HG02571 (cell line): ENCODE measurements around the gene NOL9.

ENCODE experiments used
- ATAC-seq: cut with Tn5 transposase; IDR thresholded peaks from one replicate; pipeline ENCODE4 v1.9.1; 2021; ENCODE audit warnings: mild to moderate bottlenecking, moderate library complexity; ENCODE audit not compliant: unreplicated experiment

NOL9 gene

DNA sequence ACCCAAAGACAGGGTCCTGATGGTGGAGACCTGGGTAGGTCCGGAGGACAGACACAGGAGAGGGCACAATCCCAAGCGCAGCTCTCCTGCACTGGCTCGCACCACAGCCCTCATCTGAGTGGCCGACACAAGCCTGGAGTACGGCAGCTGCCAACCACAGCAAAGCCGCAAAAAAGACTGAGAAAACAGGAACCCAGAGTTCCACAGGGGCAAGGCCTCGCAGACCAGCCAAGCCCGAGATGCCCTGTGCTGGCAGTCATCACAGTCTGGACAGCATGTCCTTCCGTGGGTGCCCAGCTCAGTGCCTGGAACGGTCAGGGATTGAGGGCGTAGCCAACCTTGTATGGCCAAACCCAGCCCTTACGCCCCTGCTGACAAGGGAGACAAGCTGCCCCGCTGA, 36.9 kb upstream of the NOL9 start:
- no peak for ATAC-seq

DNA sequence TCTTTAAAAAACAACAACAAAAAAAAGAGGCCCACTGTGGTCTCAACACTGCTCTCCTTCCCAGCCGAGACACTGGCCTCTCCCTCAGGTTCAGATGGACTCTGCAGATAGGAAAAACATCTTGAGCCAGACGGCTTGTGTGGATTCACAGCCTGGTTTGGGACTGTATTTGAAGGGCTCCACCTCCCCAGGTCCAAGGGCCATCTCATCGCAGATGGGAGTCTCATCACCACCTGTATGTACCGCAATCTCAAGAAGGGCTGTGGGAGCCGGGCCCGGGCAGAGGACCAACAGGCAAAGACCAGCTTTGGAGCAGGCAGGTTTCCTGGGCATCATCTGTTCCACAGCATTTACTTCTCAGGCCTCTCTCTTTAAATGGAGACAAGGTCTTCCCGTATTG, 35.7 kb upstream of the NOL9 start:
- ATAC-seq: no peak

DNA sequence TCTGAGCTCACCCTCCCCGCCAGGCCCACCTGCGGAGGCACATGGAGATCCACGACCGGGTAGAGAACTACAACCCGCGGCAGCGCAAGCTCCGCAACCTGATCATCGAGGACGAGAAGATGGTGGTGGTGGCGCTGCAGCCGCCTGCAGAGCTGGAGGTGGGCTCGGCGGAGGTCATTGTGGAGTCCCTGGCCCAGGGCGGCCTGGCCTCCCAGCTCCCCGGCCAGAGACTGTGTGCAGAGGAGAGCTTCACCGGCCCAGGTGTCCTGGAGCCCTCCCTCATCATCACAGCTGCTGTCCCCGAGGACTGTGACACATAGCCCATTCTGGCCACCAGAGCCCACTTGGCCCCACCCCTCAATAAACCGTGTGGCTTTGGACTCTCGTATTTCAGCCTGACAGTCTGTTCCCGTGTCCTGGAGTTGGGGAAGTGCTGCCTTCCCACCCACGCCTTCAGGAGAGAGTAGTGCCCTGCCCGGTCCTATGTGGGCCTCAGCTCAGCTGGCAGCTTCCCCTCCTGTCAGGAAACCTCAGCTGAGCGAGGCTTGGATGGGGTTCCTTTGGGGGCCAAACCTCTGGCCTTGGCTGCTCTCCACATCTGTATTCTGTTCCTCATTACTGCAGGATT, 34.7 kb upstream of the NOL9 start:
- ATAC-seq: no peak

DNA sequence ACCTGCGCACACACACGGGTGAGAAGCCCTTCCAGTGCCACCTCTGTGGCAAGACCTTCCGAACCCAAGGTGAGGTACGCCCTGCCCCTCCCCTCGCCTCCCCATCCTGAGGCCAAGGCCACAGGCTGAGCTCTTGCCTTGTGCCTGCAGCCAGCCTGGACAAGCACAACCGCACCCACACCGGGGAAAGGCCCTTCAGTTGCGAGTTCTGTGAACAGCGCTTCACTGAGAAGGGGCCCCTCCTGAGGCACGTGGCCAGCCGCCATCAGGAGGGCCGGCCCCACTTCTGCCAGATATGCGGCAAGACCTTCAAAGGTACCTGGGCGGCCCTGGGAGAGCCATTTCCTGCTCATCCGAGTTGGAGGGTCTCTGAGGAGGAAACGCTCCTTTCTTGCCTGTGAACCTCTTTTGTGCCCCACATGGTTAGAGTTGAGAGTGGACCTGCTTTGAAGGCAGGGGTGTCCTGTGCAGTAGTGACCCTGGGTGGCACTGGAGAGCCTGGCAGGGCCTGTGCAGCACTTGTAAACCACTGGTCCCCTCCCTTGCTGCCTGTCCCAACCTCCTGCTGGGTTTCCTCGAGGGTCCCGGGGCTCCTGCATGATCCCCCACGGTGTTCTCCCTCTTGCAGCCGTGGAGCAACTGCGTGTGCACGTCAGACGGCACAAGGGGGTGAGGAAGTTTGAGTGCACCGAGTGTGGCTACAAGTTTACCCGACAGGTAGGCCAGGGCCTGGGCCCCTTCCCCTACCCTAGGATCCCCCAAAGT, 34.0 kb upstream of the NOL9 start:
- no peak for ATAC-seq

- no peak for ATAC-seq
Observed at GRCh38 chr1:6587261-6588005, 33.1 kb upstream of the NOL9 start.

- ATAC-seq: no peak
Observed at GRCh38 chr1:6586404-6586816, 32.1 kb upstream of the NOL9 start.

GRCh38 chr1:6585841-6586240, 31.5 kb upstream of the NOL9 start:
- no peak for ATAC-seq

GRCh38 chr1:6585081-6585722, 30.9 kb upstream of the NOL9 start:
- ATAC-seq: no peak

- ATAC-seq: no peak
Observed at GRCh38 chr1:6584126-6585080, 30.1 kb upstream of the NOL9 start.

DNA sequence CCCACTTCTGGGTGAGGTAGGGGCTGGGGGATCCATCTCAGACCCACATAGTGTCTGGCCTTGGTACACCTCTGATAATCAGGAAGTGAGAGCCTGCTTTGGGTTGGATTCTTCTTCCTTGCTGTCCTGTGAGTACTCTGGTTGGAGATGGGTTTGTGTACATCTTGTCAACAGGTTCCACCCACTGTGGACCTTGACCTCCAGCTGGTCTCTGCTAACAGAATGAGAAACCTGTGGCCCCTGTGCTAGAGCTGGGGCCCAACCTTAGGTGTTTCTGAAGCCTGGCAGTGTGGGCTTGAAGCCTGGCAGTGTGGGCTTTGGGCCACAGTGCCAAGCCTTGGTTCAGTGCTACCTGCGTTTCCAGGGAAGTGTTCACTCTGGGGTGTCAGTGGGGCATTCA, 28.1 kb upstream of the NOL9 start:
- ATAC-seq: no peak

DNA sequence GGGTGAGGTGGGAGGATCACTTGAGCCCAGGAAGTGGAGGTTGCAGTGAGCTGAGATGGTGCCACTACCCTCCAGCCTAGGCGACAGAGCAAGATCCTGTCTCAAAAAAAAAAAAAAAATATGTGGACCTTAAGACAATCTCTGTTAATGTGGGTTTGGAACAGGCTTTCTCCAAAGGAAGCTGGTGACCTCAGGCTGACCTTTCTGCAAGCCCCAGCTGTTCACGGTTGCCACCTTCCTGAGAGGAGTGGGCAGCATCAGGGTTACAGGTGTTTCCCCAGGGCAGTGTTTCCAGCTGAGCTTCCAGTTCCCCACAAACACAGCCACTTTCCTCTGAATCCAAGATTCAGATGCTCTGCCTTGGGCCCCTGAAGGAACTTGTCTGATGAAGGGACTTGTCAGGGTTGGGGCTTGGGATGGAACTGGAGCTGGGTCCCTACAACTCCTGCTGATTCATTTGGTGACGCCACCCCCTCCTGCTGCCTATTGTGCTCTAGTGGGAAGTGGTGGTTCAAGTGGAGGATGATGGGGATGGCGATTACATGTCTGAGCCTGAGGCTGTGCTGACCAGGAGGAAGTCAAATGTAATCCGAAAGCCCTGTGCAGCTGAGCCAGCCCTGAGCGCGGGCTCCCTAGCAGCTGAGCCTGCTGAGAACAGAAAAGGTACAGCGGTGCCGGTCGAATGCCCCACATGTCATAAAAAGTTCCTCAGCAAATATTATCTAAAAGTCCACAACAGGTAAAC, 27.4 kb upstream of the NOL9 start:
- ATAC-seq: no peak

- ATAC-seq: no peak
Observed at GRCh38 chr1:6580593-6581409, 26.5 kb upstream of the NOL9 start.

DNA sequence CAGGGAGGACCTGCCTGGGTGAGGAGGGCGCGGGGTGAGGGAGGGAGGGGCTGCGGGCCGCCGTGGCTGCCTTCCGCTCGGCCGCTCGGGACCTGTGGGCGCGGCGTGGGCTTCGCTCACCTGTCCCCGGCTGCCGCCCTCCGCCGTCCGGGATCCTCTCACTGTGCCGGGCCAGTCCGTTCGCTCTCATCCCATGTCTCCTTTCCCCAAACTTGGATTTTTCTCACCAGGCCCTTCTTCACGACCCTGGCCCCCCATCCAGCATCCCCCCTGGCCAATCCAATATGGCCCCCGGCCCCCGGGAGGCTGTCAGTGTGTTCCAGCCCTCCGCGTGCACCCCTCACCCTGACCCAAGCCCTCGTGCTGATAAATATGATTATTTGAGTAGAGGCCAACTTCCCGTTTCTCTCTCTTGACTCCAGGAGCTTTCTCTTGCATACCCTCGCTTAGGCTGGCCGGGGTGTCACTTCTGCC, 25.8 kb upstream of the NOL9 start:
- ATAC-seq: no peak

- ATAC-seq: peak; percentile 92
Observed at GRCh38 chr1:6579374-6580118, 25.2 kb upstream of the NOL9 start, which contains the start of gene ZBTB48. Gene ZBTB48, plus strand, starts transcription at chr1:6579994. Its CDS starts 616 bp downstream, at chr1:6580610.

DNA sequence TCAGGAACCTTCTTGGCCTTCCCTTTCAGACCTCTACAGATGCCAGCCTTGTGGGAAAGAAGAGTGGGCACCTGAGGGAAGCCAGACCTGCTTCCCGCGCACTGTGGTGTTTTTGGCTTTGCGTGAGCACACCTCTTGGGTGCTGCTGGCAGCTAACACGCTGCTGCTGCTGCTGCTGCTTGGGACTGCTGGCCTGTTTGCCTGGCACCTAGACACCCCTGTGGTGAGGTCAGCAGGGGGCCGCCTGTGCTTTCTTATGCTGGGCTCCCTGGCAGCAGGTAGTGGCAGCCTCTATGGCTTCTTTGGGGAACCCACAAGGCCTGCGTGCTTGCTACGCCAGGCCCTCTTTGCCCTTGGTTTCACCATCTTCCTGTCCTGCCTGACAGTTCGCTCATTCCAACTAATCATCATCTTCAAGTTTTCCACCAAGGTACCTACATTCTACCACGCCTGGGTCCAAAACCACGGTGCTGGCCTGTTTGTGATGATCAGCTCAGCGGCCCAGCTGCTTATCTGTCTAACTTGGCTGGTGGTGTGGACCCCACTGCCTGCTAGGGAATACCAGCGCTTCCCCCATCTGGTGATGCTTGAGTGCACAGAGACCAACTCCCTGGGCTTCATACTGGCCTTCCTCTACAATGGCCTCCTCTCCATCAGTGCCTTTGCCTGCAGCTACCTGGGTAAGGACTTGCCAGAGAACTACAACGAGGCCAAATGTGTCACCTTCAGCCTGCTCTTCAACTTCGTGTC, 24.5 kb upstream of the NOL9 start:
- no peak for ATAC-seq

DNA sequence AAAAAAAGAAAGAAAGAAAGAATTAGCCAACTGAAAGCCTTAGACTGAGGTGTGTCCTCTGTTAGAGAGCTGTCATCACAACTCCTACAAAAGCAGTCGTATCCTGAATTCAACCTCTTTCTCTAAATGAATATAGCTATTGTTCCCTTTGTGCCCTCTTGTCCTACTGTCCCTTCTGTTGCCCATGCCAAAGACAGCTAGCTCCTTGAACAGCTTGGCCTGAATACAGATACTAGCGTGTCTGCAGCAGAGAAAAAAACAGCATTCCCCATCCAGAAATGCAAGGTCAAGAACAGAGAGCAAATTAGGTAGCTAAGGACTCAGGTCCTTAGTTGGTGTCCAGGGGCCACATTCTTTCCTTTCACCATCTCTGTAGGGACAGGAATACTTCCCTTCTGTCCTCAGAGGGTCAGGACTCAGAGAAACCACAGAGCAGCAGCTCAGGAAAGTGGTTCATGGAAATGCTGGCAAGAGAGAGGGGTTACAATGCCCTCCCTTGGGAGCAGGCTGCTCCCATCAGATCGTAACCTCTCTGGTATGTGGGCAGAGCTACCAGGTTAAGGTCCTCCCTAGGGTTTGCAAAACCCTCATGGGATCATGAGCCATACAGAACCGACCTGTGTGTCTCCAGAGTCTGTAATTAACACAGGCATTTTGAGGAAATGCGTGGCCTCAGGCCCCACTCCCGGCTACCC, 23.7 kb upstream of the NOL9 start:
- no peak for ATAC-seq

GRCh38 chr1:6574818-6575217, 20.5 kb upstream of the NOL9 start:
- ATAC-seq: no peak
